ENCODE data around the gene PARD3B. TPM values are rescaled to one million over a fixed set of nuclear protein-coding genes. Genes with fewer than 3 reads are reported as not detected.

PARD3B gene
- total RNA-seq, 1 donor from 2014 or later = 12.3 TPM

DNA sequence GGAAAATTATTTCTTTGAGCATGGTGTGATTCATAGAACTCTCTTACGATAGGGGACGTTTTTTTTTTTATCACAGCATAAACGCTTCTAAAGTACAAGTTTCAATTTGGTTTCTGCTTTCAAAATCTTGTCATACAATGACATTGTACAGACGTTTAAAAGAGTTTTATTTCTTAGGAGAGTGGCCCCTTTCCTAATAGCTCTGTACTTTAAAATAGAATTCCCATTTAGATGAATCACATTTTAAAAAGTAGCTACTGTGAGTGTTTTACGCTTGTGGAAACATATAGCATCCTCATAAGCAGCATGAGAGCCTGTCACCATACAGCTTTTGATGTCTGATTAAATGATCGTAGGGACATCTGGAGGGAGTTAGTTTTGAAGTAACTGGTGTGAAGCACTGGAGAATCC, 510.9 kb downstream of the PARD3B start:
- TF ChIP-seq, protein P1, sequence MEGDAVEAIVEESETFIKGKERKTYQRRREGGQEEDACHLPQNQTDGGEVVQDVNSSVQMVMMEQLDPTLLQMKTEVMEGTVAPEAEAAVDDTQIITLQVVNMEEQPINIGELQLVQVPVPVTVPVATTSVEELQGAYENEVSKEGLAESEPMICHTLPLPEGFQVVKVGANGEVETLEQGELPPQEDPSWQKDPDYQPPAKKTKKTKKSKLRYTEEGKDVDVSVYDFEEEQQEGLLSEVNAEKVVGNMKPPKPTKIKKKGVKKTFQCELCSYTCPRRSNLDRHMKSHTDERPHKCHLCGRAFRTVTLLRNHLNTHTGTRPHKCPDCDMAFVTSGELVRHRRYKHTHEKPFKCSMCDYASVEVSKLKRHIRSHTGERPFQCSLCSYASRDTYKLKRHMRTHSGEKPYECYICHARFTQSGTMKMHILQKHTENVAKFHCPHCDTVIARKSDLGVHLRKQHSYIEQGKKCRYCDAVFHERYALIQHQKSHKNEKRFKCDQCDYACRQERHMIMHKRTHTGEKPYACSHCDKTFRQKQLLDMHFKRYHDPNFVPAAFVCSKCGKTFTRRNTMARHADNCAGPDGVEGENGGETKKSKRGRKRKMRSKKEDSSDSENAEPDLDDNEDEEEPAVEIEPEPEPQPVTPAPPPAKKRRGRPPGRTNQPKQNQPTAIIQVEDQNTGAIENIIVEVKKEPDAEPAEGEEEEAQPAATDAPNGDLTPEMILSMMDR (IDR thresholded peaks at IDR 0.05) = no peak
- TF ChIP-seq POLR2AphosphoS5 (IDR thresholded peaks at IDR 0.05; ENCODE audit: insufficient read depth in 1 of 2, low read depth in 1 of 2) (no peak), POLR2A (IDR thresholded peaks at IDR 0.05) (no peak)

DNA sequence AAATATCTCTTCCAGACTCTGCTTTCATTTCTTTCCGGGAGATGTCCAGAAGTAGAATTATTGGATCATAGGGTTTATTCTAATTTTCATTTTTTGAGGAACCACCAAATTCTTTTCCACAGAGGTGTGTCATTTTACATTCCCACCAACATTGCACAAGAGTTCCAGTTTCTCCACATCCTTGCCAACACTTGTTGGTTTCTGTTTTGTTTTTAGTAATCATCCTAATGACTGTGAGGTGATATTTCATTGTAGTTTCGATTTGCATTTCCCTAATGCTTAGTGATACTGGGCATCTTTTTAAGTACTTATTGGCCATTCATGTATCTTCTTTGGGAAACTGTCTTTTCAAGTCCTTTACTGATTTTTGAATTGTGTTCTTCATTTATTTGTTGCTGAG, 513.1 kb downstream of the PARD3B start:
- no peaks in the 10 kb centered on the region for H3K9me3 ChIP-seq
- peaks cover 7% of the 10 kb centered on the region for H3K4me1 ChIP-seq
- H3K36me3 ChIP-seq = no peaks in the 10 kb centered on the region
- intact Hi-C loops (cut with DNase I) = no loop called here
- no peak overlapping the region for H3K27ac ChIP-seq
- DNase-seq (ENCODE audit: extremely low spot score in 2 of 2) = no peak
- TF ChIP-seq, protein P1 (IDR thresholded peaks at IDR 0.05) = no peak
- TF ChIP-seq POLR2A (IDR thresholded peaks at IDR 0.05) (no peak), POLR2AphosphoS5 (IDR thresholded peaks at IDR 0.05; ENCODE audit: insufficient read depth in 1 of 2, low read depth in 1 of 2) (no peak)
- no peaks in the 10 kb centered on the region for H3K27me3 ChIP-seq
- H3K4me3 ChIP-seq = no peak overlapping the region

More for the DNA sequence above, 510.9 kb downstream of the PARD3B start:
- no peaks in the 10 kb centered on the region for H3K9me3 ChIP-seq
- H3K4me1 ChIP-seq = peaks cover 7% of the 10 kb centered on the region
- no peak overlapping the region for H3K4me3 ChIP-seq
- DNase-seq (ENCODE audit: extremely low spot score in 2 of 2) = no peak
- no peak overlapping the region for H3K27ac ChIP-seq
- intact Hi-C loops (cut with DNase I) = no loop called here
- H3K36me3 ChIP-seq = no peaks in the 10 kb centered on the region
- H3K27me3 ChIP-seq = no peaks in the 10 kb centered on the region

DNA sequence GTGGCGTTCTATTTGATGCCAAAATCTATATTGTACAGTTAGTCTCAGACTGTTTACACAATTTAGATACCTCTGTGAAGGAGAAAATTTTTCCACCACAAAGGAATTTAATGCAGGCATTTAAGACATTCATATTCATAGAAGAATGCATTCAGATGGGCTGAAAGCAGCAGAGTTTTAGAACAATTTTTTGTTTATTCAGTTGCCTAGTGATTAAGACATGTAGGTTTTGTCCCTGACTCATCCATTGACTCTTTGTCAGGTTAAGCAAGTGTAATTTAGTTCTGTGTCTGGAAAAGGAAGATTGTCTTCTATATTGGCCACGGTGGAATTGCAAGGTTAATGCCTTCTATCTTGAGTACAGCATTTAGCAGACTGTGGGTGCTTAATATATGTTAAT, 515.0 kb downstream of the PARD3B start:
- intact Hi-C loops (cut with DNase I) = no loop called here
- Histone ChIP-seq H3K4me3 (no peak overlapping the region), H3K36me3 (no peaks in the 10 kb centered on the region), H3K9me3 (no peaks in the 10 kb centered on the region), H3K27ac (no peak overlapping the region), H3K27me3 (no peaks in the 10 kb centered on the region), H3K4me1 (peaks cover 6% of the 10 kb centered on the region)
- DNase-seq (ENCODE audit: extremely low spot score in 2 of 2) = no peak
- TF ChIP-seq, protein P1 (IDR thresholded peaks at IDR 0.05) = no peak
- no peak for TF ChIP-seq POLR2AphosphoS5 (IDR thresholded peaks at IDR 0.05; ENCODE audit: insufficient read depth in 1 of 2, low read depth in 1 of 2)
- TF ChIP-seq POLR2A (IDR thresholded peaks at IDR 0.05) = no peak

DNA sequence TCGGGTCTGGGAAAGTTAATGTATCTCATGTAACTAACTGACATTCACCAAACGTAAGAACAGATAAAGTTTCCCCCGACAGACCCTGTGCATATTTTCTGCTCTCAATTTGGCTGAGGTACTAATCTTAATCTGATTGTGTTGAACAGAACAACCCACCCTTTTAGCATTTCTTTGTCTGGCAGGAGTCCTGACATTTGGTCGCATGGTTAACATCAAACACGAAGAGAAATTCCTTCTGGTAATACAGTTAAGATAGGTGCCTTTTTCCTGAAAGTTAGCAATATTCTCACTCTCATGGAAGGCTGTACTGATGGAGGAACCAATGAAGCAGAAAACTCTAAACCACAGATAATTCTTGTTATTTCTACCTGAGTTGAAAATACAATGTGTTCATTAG, 520.8 kb downstream of the PARD3B start:
- H3K4me3 ChIP-seq = no peak overlapping the region
- TF ChIP-seq, protein P1 (IDR thresholded peaks at IDR 0.05) = no peak
- TF ChIP-seq POLR2AphosphoS5 (IDR thresholded peaks at IDR 0.05; ENCODE audit: insufficient read depth in 1 of 2, low read depth in 1 of 2) (no peak), POLR2A (IDR thresholded peaks at IDR 0.05) (no peak)
- H3K36me3 ChIP-seq = no peaks in the 10 kb centered on the region
- DNase-seq (ENCODE audit: extremely low spot score in 2 of 2) = no peak
- H3K27ac ChIP-seq = no peak overlapping the region
- intact Hi-C loops (cut with DNase I) = no loop called here
- H3K4me1 ChIP-seq = no peaks in the 10 kb centered on the region
- H3K27me3 ChIP-seq = no peaks in the 10 kb centered on the region
- no peaks in the 10 kb centered on the region for H3K9me3 ChIP-seq

DNA sequence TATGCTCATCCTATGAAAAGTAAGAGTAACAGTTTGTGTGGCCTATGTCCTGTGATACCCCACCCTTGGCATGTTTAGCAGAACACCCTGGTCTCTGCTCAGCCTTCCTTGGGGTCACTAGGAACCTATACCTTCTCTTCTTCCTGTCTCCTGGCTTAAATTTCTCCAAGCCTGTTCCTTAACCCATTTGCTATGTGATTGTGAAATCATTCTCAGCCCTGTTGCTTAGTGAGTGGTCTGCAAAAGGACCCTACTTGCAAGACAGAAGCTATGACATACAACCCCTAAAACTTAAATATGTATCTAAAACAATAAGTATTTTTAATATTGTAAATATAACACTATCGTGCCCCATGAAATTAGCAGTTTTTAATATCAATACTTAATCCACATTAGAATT, 524.7 kb downstream of the PARD3B start:
- H3K27me3 ChIP-seq = no peaks in the 10 kb centered on the region
- H3K27ac ChIP-seq = no peak overlapping the region
- no peak overlapping the region for H3K4me3 ChIP-seq
- no peaks in the 10 kb centered on the region for H3K4me1 ChIP-seq
- no peak for DNase-seq (ENCODE audit: extremely low spot score in 2 of 2)
- no peak for TF ChIP-seq POLR2AphosphoS5 (IDR thresholded peaks at IDR 0.05; ENCODE audit: insufficient read depth in 1 of 2, low read depth in 1 of 2)
- no peaks in the 10 kb centered on the region for H3K9me3 ChIP-seq
- H3K36me3 ChIP-seq = no peaks in the 10 kb centered on the region
- intact Hi-C loops (cut with DNase I) = no loop called here
